Activated T-helper 2 cell treated with anti-CD3 and anti-CD28 coated beads, Interferon-gamma antibody, Interleukin-2, Interleukin-4, amounts not matched to agents 10 μg/mL and 5 μg/mL and 100 μg/mL, durations not matched to agents 14 hours and 24 hours and 36 hours (primary cell): ENCODE results near the gene TRABD2B. TPM values are rescaled to one million over a fixed set of nuclear protein-coding genes. Genes with fewer than 3 reads are reported as not detected.

Experiments used
- DNase-seq: peaks from one replicate; pipeline ENCODE4 v3.0.0; 2021; ENCODE audit warnings: low spot score
- H3K27ac Mint-ChIP-seq: one replicate; pipeline ENCODE4 v1.8.0; 2021; ENCODE audit warnings: mixed read lengths
- H3K27me3 Mint-ChIP-seq: one replicate; pipeline ENCODE4 v1.8.0; 2021; ENCODE audit warnings: low read depth, mixed read lengths
- H3K36me3 Mint-ChIP-seq: one replicate; pipeline ENCODE4 v1.8.0; 2021; ENCODE audit warnings: low read depth, mixed read lengths
- H3K4me1 Mint-ChIP-seq: one replicate; pipeline ENCODE4 v1.8.0; 2021; ENCODE audit warnings: low read depth, mixed read lengths
- H3K4me3 Mint-ChIP-seq: one replicate; pipeline ENCODE4 v1.8.0; 2021; ENCODE audit warnings: low read depth, mild to moderate bottlenecking, moderate library complexity, mixed read lengths
- H3K9me3 Mint-ChIP-seq: one replicate; pipeline ENCODE4 v1.8.0; 2021; ENCODE audit warnings: mixed read lengths
- intact Hi-C: fragments of 100-400 bp; cut with micrococcal nuclease; formaldehyde crosslinking; loops from one replicate; pipeline ENCODE4 v1.15.1; 2023
- total RNA-seq: library from RNA; stranded (reverse); gene quantifications from 2 replicates; pipeline ENCODE4 v1.2.3, GENCODE V29; 2022

The TRABD2B gene
- total RNA-seq, 1 donor from 2014 or later, result not detected

- Mint-ChIP-seq H3K9me3 (no peaks in the 10 kb centered on the region), H3K27me3 (no peaks in the 10 kb centered on the region), H3K27ac (no peak overlapping the region), H3K4me3 (no peak overlapping the region), H3K36me3 (no peaks in the 10 kb centered on the region), H3K4me1 (no peaks in the 10 kb centered on the region)
- DNase-seq, result no peak
- intact Hi-C loops, result no loop called here
Measured at GRCh38 chr1:47769295-47769694, 227.9 kb downstream of the TRABD2B start.

GRCh38 chr1:47767741-47768100 is 229.5 kb downstream of the TRABD2B start:
- Mint-ChIP-seq H3K4me1 (no peaks in the 10 kb centered on the region), H3K27me3 (no peaks in the 10 kb centered on the region), H3K9me3 (no peaks in the 10 kb centered on the region), H3K4me3 (no peak overlapping the region), H3K27ac (no peak overlapping the region), H3K36me3 (no peaks in the 10 kb centered on the region)
- no peak for DNase-seq
- intact Hi-C loops, result no loop called here

- H3K27ac Mint-ChIP-seq, result no peak overlapping the region
- H3K36me3 Mint-ChIP-seq, result no peaks in the 10 kb centered on the region
- H3K4me3 Mint-ChIP-seq, result no peak overlapping the region
- no peaks in the 10 kb centered on the region for H3K9me3 Mint-ChIP-seq
- H3K4me1 Mint-ChIP-seq, result no peaks in the 10 kb centered on the region
- DNase-seq, result no peak
- intact Hi-C loops, result no loop called here
- H3K27me3 Mint-ChIP-seq, result no peaks in the 10 kb centered on the region
Measured at GRCh38 chr1:47766832-47767740, 230.1 kb downstream of the TRABD2B start.

GRCh38 chr1:47765742-47766485 is 231.3 kb downstream of the TRABD2B start:
- Mint-ChIP-seq H3K36me3 (no peaks in the 10 kb centered on the region), H3K9me3 (no peaks in the 10 kb centered on the region), H3K4me1 (no peaks in the 10 kb centered on the region), H3K27me3 (no peaks in the 10 kb centered on the region), H3K4me3 (no peak overlapping the region), H3K27ac (no peak overlapping the region)
- intact Hi-C loops, result no loop called here
- DNase-seq, result no peak

GRCh38 chr1:47765236-47765635 is 231.9 kb downstream of the TRABD2B start:
- intact Hi-C loops, result no loop called here
- Mint-ChIP-seq H3K9me3 (no peaks in the 10 kb centered on the region), H3K4me1 (no peaks in the 10 kb centered on the region), H3K27me3 (no peaks in the 10 kb centered on the region), H3K36me3 (no peaks in the 10 kb centered on the region), H3K4me3 (no peak overlapping the region), H3K27ac (no peak overlapping the region)
- DNase-seq, result no peak

- DNase-seq, result no peak
- Mint-ChIP-seq H3K4me1 (no peaks in the 10 kb centered on the region), H3K27ac (no peak overlapping the region)
Measured at GRCh38 chr1:47764461-47765046, 232.6 kb downstream of the TRABD2B start.

GRCh38 chr1:47763591-47764171 is 233.5 kb downstream of the TRABD2B start:
- Mint-ChIP-seq H3K27ac (no peak overlapping the region), H3K9me3 (no peaks in the 10 kb centered on the region), H3K27me3 (no peaks in the 10 kb centered on the region), H3K36me3 (no peaks in the 10 kb centered on the region), H3K4me3 (no peak overlapping the region), H3K4me1 (no peaks in the 10 kb centered on the region)
- no peak for DNase-seq
- intact Hi-C loops, result no loop called here

More at GRCh38 chr1:47764461-47765046, 232.6 kb downstream of the TRABD2B start:
- H3K9me3 Mint-ChIP-seq, result no peaks in the 10 kb centered on the region
- H3K4me3 Mint-ChIP-seq, result no peak overlapping the region
- intact Hi-C loops, result no loop called here
- no peaks in the 10 kb centered on the region for H3K27me3 Mint-ChIP-seq
- H3K36me3 Mint-ChIP-seq, result no peaks in the 10 kb centered on the region

GRCh38 chr1:47761974-47762373 is 235.2 kb downstream of the TRABD2B start:
- intact Hi-C loops, result no loop called here
- Mint-ChIP-seq H3K4me1 (no peaks in the 10 kb centered on the region), H3K27ac (no peak overlapping the region), H3K27me3 (no peaks in the 10 kb centered on the region), H3K4me3 (no peak overlapping the region), H3K36me3 (no peaks in the 10 kb centered on the region), H3K9me3 (no peaks in the 10 kb centered on the region)
- DNase-seq, result no peak

- Mint-ChIP-seq H3K4me3 (no peak overlapping the region), H3K9me3 (no peaks in the 10 kb centered on the region), H3K27ac (no peak overlapping the region), H3K27me3 (no peaks in the 10 kb centered on the region), H3K4me1 (no peaks in the 10 kb centered on the region), H3K36me3 (no peaks in the 10 kb centered on the region)
- DNase-seq, result no peak
- intact Hi-C loops, result no loop called here
Measured at GRCh38 chr1:47761201-47761930, 235.8 kb downstream of the TRABD2B start.

- no peaks in the 10 kb centered on the region for H3K4me1 Mint-ChIP-seq
- intact Hi-C loops, result no loop called here
- H3K27ac Mint-ChIP-seq, result no peak overlapping the region
- no peaks in the 10 kb centered on the region for H3K36me3 Mint-ChIP-seq
- H3K27me3 Mint-ChIP-seq, result no peaks in the 10 kb centered on the region
- no peaks in the 10 kb centered on the region for H3K9me3 Mint-ChIP-seq
- no peak for DNase-seq
- H3K4me3 Mint-ChIP-seq, result no peak overlapping the region
Measured at GRCh38 chr1:47759936-47760629, 237.1 kb downstream of the TRABD2B start.

- Mint-ChIP-seq H3K36me3 (no peaks in the 10 kb centered on the region), H3K27ac (no peak overlapping the region), H3K4me1 (no peaks in the 10 kb centered on the region), H3K27me3 (no peaks in the 10 kb centered on the region), H3K4me3 (no peak overlapping the region), H3K9me3 (no peaks in the 10 kb centered on the region)
- no peak for DNase-seq
- intact Hi-C loops, result no loop called here
Measured at GRCh38 chr1:47759251-47759935, 237.8 kb downstream of the TRABD2B start.
